Activated T-cell treated with anti-CD3 and anti-CD28 coated beads, Interleukin-2, amount 50 U/mL, for 24 hours (primary cell): ENCODE results near the gene SETD7.

Source experiments
- DNase-seq: peaks from one replicate; pipeline ENCODE4 v3.0.0-alpha.2; 2020
- H3K27ac Mint-ChIP-seq: 2 replicates; pipeline ENCODE4 v1.8.0; 2020; ENCODE audit warnings: mild to moderate bottlenecking, mixed read lengths
- H3K27me3 Mint-ChIP-seq: 2 replicates; pipeline ENCODE4 v1.8.0; 2020; ENCODE audit warnings: mixed read lengths
- H3K36me3 Mint-ChIP-seq: 2 replicates; pipeline ENCODE4 v1.8.0; 2020; ENCODE audit warnings: low read depth, mixed read lengths
- H3K4me1 Mint-ChIP-seq: 2 replicates; pipeline ENCODE4 v1.8.0; 2020; ENCODE audit warnings: low read depth, mixed read lengths
- H3K4me3 Mint-ChIP-seq: 2 replicates; pipeline ENCODE4 v1.8.0; 2020; ENCODE audit warnings: mild to moderate bottlenecking, moderate library complexity, mixed read lengths
- H3K9me3 Mint-ChIP-seq: 2 replicates; pipeline ENCODE4 v1.8.0; 2020; ENCODE audit warnings: mixed read lengths

The SETD7 gene

GRCh38 chr4:139585473-139585872, 29.5 kb upstream of the SETD7 start:
- Mint-ChIP-seq H3K4me1 (no peaks in the 10 kb centered on the region), H3K4me3 (no peak overlapping the region), H3K27ac (no peak overlapping the region), H3K27me3 (peaks cover 14% of the 10 kb centered on the region), H3K36me3 (no peaks in the 10 kb centered on the region), H3K9me3 (peaks cover 2% of the 10 kb centered on the region)
- no peak for DNase-seq

GRCh38 chr4:139584784-139585183, 28.8 kb upstream of the SETD7 start:
- H3K4me3 Mint-ChIP-seq, result no peak overlapping the region
- no peak for DNase-seq
- peaks cover 16% of the 10 kb centered on the region for H3K27me3 Mint-ChIP-seq
- peaks cover 2% of the 10 kb centered on the region for H3K9me3 Mint-ChIP-seq
- no peaks in the 10 kb centered on the region for H3K4me1 Mint-ChIP-seq
- H3K27ac Mint-ChIP-seq, result no peak overlapping the region
- no peaks in the 10 kb centered on the region for H3K36me3 Mint-ChIP-seq

GRCh38 chr4:139584013-139584412, 28.0 kb upstream of the SETD7 start:
- Mint-ChIP-seq H3K36me3 (no peaks in the 10 kb centered on the region), H3K9me3 (peaks cover under 1% of the 10 kb centered on the region), H3K27me3 (peaks cover 16% of the 10 kb centered on the region), H3K4me1 (no peaks in the 10 kb centered on the region), H3K4me3 (no peak overlapping the region), H3K27ac (no peak overlapping the region)
- no peak for DNase-seq

- Mint-ChIP-seq H3K27ac (no peak overlapping the region), H3K4me3 (no peak overlapping the region), H3K27me3 (peaks cover 16% of the 10 kb centered on the region), H3K9me3 (no peaks in the 10 kb centered on the region), H3K36me3 (no peaks in the 10 kb centered on the region), H3K4me1 (no peaks in the 10 kb centered on the region)
- no peak for DNase-seq
Observed at GRCh38 chr4:139582044-139582443, 26.0 kb upstream of the SETD7 start.

- no peaks in the 10 kb centered on the region for H3K9me3 Mint-ChIP-seq
- no peak for DNase-seq
- no peak overlapping the region for H3K27ac Mint-ChIP-seq
- H3K4me1 Mint-ChIP-seq, result no peaks in the 10 kb centered on the region
- H3K4me3 Mint-ChIP-seq, result no peak overlapping the region
- H3K27me3 Mint-ChIP-seq, result peaks cover 16% of the 10 kb centered on the region
- no peaks in the 10 kb centered on the region for H3K36me3 Mint-ChIP-seq
Observed at GRCh38 chr4:139581096-139581495, 25.1 kb upstream of the SETD7 start.

- Mint-ChIP-seq H3K36me3 (no peaks in the 10 kb centered on the region), H3K4me1 (no peaks in the 10 kb centered on the region), H3K4me3 (no peak overlapping the region), H3K27me3 (peaks cover 7% of the 10 kb centered on the region), H3K9me3 (no peaks in the 10 kb centered on the region), H3K27ac (no peak overlapping the region)
- DNase-seq, result no peak
Observed at GRCh38 chr4:139576219-139576618, 20.2 kb upstream of the SETD7 start.

GRCh38 chr4:139575072-139575471, 19.1 kb upstream of the SETD7 start:
- no peak overlapping the region for H3K4me3 Mint-ChIP-seq
- DNase-seq, result no peak
- H3K9me3 Mint-ChIP-seq, result no peaks in the 10 kb centered on the region
- no peaks in the 10 kb centered on the region for H3K27me3 Mint-ChIP-seq
- no peak overlapping the region for H3K27ac Mint-ChIP-seq
- H3K36me3 Mint-ChIP-seq, result no peaks in the 10 kb centered on the region
- no peaks in the 10 kb centered on the region for H3K4me1 Mint-ChIP-seq

GRCh38 chr4:139574641-139575040, 18.6 kb upstream of the SETD7 start:
- H3K36me3 Mint-ChIP-seq, result no peaks in the 10 kb centered on the region
- no peaks in the 10 kb centered on the region for H3K4me1 Mint-ChIP-seq
- H3K27me3 Mint-ChIP-seq, result no peaks in the 10 kb centered on the region
- H3K27ac Mint-ChIP-seq, result no peak overlapping the region
- no peak for DNase-seq
- no peak overlapping the region for H3K4me3 Mint-ChIP-seq
- no peaks in the 10 kb centered on the region for H3K9me3 Mint-ChIP-seq

- DNase-seq, result no peak
- H3K36me3 Mint-ChIP-seq, result no peaks in the 10 kb centered on the region
- no peaks in the 10 kb centered on the region for H3K27me3 Mint-ChIP-seq
- no peaks in the 10 kb centered on the region for H3K4me1 Mint-ChIP-seq
- H3K27ac Mint-ChIP-seq, result no peak overlapping the region
- no peaks in the 10 kb centered on the region for H3K9me3 Mint-ChIP-seq
- H3K4me3 Mint-ChIP-seq, result no peak overlapping the region
Observed at GRCh38 chr4:139568206-139568955, 12.4 kb upstream of the SETD7 start.

GRCh38 chr4:139567159-139567870, 11.3 kb upstream of the SETD7 start:
- Mint-ChIP-seq H3K9me3 (no peaks in the 10 kb centered on the region), H3K27ac (no peak overlapping the region), H3K4me1 (no peaks in the 10 kb centered on the region), H3K4me3 (no peak overlapping the region), H3K27me3 (no peaks in the 10 kb centered on the region), H3K36me3 (no peaks in the 10 kb centered on the region)
- DNase-seq, result no peak

GRCh38 chr4:139564502-139564901, 8.5 kb upstream of the SETD7 start:
- peaks cover 15% of the 10 kb centered on the region for H3K4me1 Mint-ChIP-seq
- no peak overlapping the region for H3K27ac Mint-ChIP-seq
- H3K9me3 Mint-ChIP-seq, result no peaks in the 10 kb centered on the region
- no peaks in the 10 kb centered on the region for H3K36me3 Mint-ChIP-seq
- H3K4me3 Mint-ChIP-seq, result no peak overlapping the region
- no peaks in the 10 kb centered on the region for H3K27me3 Mint-ChIP-seq
- no peak for DNase-seq

- Mint-ChIP-seq H3K4me1 (peaks cover 17% of the 10 kb centered on the region), H3K36me3 (no peaks in the 10 kb centered on the region), H3K27me3 (peaks cover 3% of the 10 kb centered on the region), H3K27ac (no peak overlapping the region), H3K4me3 (no peak overlapping the region), H3K9me3 (no peaks in the 10 kb centered on the region)
- DNase-seq, result no peak
Observed at GRCh38 chr4:139563515-139563914, 7.5 kb upstream of the SETD7 start.

- H3K36me3 Mint-ChIP-seq, result no peaks in the 10 kb centered on the region
- no peaks in the 10 kb centered on the region for H3K9me3 Mint-ChIP-seq
- H3K4me1 Mint-ChIP-seq, result peaks cover 21% of the 10 kb centered on the region
- H3K4me3 Mint-ChIP-seq, result no peak overlapping the region
- H3K27ac Mint-ChIP-seq, result no peak overlapping the region
- H3K27me3 Mint-ChIP-seq, result peaks cover 3% of the 10 kb centered on the region
- DNase-seq, result no peak
Observed at GRCh38 chr4:139562839-139563238, 6.8 kb upstream of the SETD7 start.

- Mint-ChIP-seq H3K9me3 (no peaks in the 10 kb centered on the region), H3K4me3 (no peak overlapping the region), H3K36me3 (no peaks in the 10 kb centered on the region), H3K4me1 (peaks cover 28% of the 10 kb centered on the region), H3K27me3 (peaks cover 10% of the 10 kb centered on the region), H3K27ac (no peak overlapping the region)
- DNase-seq, result no peak
Observed at GRCh38 chr4:139562067-139562684, 6.2 kb upstream of the SETD7 start.
